Tongue (tissue), 2 donors: ENCODE results near the gene TRPC6. TPM values are rescaled to one million over a fixed set of nuclear protein-coding genes. Genes with fewer than 3 reads are reported as not detected.

Experiments used
- small RNA-seq: library from RNA; depleted of rRNA; stranded (forward); fragments of <200 nt; gene quantifications from one replicate; pipeline ENCODE3, GENCODE V24; 2014; ENCODE audit warnings: low replicate concordance
- total RNA-seq: library from RNA; depleted of rRNA; stranded (reverse); fragments of >200 nt; gene quantifications from one replicate; pipeline ENCODE4 v1.2.3, GENCODE V29; 2014

TRPC6 gene
- total RNA-seq, 1 donor from 2014 or later = 20.7 TPM

Small RNA genes lying within 50 kb of the gene (small RNA-seq; reads per million reads assigned to genes)
- gene MIR3920 = not detected
